HCT116 (cell line): Measurements from ENCODE around the gene MED31. TPM values are rescaled to one million over a fixed set of nuclear protein-coding genes. Genes with fewer than 3 reads are reported as not detected.

ENCODE experiments used
- ATAC-seq: fragments of 200-7000 bp; cut with Tn5 transposase; 2 replicates; pipeline ENCODE4 v1.9.1; 2020; ENCODE audit warnings: mild to moderate bottlenecking, moderate library complexity
- BruUV-seq: library from RNA; stranded (reverse); fragments of 400-500 nt; replicated peaks from 2 replicates; lab custom pipeline; 2021; lab: Mats Ljungman, UMichigan
- CTCF ChIA-PET: fragments of 300-600 bp; sonication (Branson Sonifier 250); formaldehyde crosslinking; loops from one replicate; lab custom pipeline; 2021; ENCODE audit warnings: antibody characterized with exemption; lab: Charles Lee
- POLR2A ChIA-PET: fragments of 300-600, 350-600 bp; sonication (Branson Sonifier 250); formaldehyde crosslinking; loops from one replicate; lab custom pipeline; 2021; ENCODE audit warnings: antibody characterized with exemption; lab: Charles Lee
- RAD21 ChIA-PET, 2 experiments: fragments of 300-600 bp; sonication (Branson Sonifier 250); formaldehyde crosslinking; loops; one replicate each; lab custom pipeline; 2023; ENCODE audit warnings: low total read pairs in 2 of 2; ENCODE audit not compliant: uncharacterized antibody in 2 of 2, unreplicated experiment in 2 of 2, low non-redundant PET in 1 of 2; lab: Charles Lee
- DNase-seq: peaks from one replicate; pipeline ENCODE4 v3.0.0-alpha.2; 2010; ENCODE audit warnings: low read depth, low spot score
- H2AFZ ChIP-seq: fragments of 200-600 bp; shearing (Covaris generic), sonication (generic); 2 replicates; pipeline ENCODE4 v1.6.1; 2017; ENCODE audit warnings: low read depth, mixed run types, mixed read lengths, antibody characterized with exemption, low read length; ENCODE audit not compliant: poor library complexity, severe bottlenecking
- H3K27ac ChIP-seq: 2 replicates; pipeline ENCODE4 v1.5.1; 2012; ENCODE audit warnings: low read depth, low read length
- H3K27me3 ChIP-seq: fragments of 200-600 bp; sonication (generic); 2 replicates; pipeline ENCODE4 v1.6.1; 2016; ENCODE audit warnings: mixed run types, low read length, mixed read lengths; ENCODE audit not compliant: insufficient read depth
- H3K36me3 ChIP-seq, 2 experiments: fragments of 200-500 bp in 1 of 2; fragments of 200-600 bp in 1 of 2; sonication (Bioruptor generic) in 1 of 2; sonication (generic) in 1 of 2; 2 replicates each; pipeline versions ENCODE4 v1.5.1 to v1.6.1; 2014 to 2016; ENCODE audit warnings: low read length in 2 of 2, inconsistent platforms in 1 of 2, mixed read lengths in 1 of 2, mixed run types in 1 of 2; ENCODE audit not compliant: insufficient read depth in 2 of 2, control insufficient read depth in 1 of 2
- H3K4me1 ChIP-seq, 2 experiments: fragments of 200-600 bp in 1 of 2; sonication (generic) in 1 of 2; 2 replicates each; pipeline versions ENCODE4 v1.5.1 to v1.6.1; 2012 to 2017; ENCODE audit warnings: low read length in 2 of 2, inconsistent platforms in 1 of 2, mild to moderate bottlenecking in 1 of 2, mixed read lengths in 1 of 2, mixed run types in 1 of 2, moderate library complexity in 1 of 2; ENCODE audit not compliant: insufficient read depth in 2 of 2, control insufficient read depth in 1 of 2
- H3K4me2 ChIP-seq: fragments of 200-600 bp; sonication (generic); 2 replicates; pipeline ENCODE4 v1.6.1; 2017; ENCODE audit warnings: mixed run types, low read length, mixed read lengths
- H3K4me3 ChIP-seq, 2 experiments: fragments of 200-600 bp in 1 of 2; sonication (generic) in 1 of 2; replicated peaks in 1 of 2; 2 replicates each; pipeline ENCODE4 v1.5.1; 2011 to 2016; ENCODE audit warnings: low read length in 2 of 2, control low read depth in 1 of 2, low read depth in 1 of 2, mild to moderate bottlenecking in 1 of 2, mixed read lengths in 1 of 2, mixed run types in 1 of 2
- H3K79me2 ChIP-seq: fragments of 200-600 bp; sonication (generic); 2 replicates; pipeline ENCODE4 v1.6.1; 2017; ENCODE audit warnings: mild to moderate bottlenecking, mixed run types, low read length, moderate library complexity, mixed read lengths; ENCODE audit not compliant: insufficient read depth
- H3K9ac ChIP-seq: fragments of 200-600 bp; sonication (generic); 2 replicates; pipeline ENCODE4 v1.6.1; 2016; ENCODE audit warnings: low read length, mixed read lengths
- H3K9me2 ChIP-seq: fragments of 200-600 bp; sonication (generic), shearing (Covaris generic); 2 replicates; pipeline ENCODE4 v1.6.1; 2017; ENCODE audit warnings: mixed run types, mild to moderate bottlenecking, moderate library complexity; ENCODE audit not compliant: insufficient read depth
- H3K9me3 ChIP-seq, 2 experiments: fragments of 200-500 bp in 1 of 2; fragments of 200-600 bp in 1 of 2; sonication (Bioruptor generic) in 1 of 2; sonication (generic) in 1 of 2; 2 replicates each; pipeline ENCODE4 v1.6.1; 2014 to 2017; ENCODE audit warnings: low read length in 2 of 2, mixed read lengths in 2 of 2, inconsistent platforms in 1 of 2, low read depth in 1 of 2, mild to moderate bottlenecking in 1 of 2, mixed run types in 1 of 2, moderate library complexity in 1 of 2; ENCODE audit not compliant: control insufficient read depth in 1 of 2, insufficient read depth in 1 of 2
- H4K20me1 ChIP-seq: fragments of 200-600 bp; sonication (generic), shearing (Covaris generic); 2 replicates; pipeline ENCODE4 v1.6.1; 2017; ENCODE audit warnings: mixed run types, mild to moderate bottlenecking, moderate library complexity; ENCODE audit not compliant: insufficient read depth
- CEBPB ChIP-seq: IDR thresholded peaks from 2 replicates; pipeline ENCODE4 v1.6.1; 2012; ENCODE audit warnings: low read depth
- EGR1 ChIP-seq: IDR thresholded peaks from 2 replicates; pipeline ENCODE4 v1.6.1; 2012; ENCODE audit warnings: low read depth
- EZH2 ChIP-seq: fragments of 200-600 bp; sonication (generic); IDR thresholded peaks from 2 replicates; pipeline ENCODE4 v1.6.1; 2017; ENCODE audit warnings: antibody characterized with exemption, mixed run types
- FOSL1 ChIP-seq: IDR thresholded peaks from 2 replicates; pipeline ENCODE4 v1.6.1; 2012; ENCODE audit warnings: low read depth
- JUND ChIP-seq: IDR thresholded peaks from 2 replicates; pipeline ENCODE4 v1.6.1; 2012
- POLR2A ChIP-seq: IDR thresholded peaks from 2 replicates; pipeline ENCODE4 v1.7.0; 2011; ENCODE audit warnings: borderline replicate concordance; ENCODE audit not compliant: insufficient read depth, insufficient read length; ENCODE audit errors: extremely low read depth
- POLR2AphosphoS5 ChIP-seq: IDR thresholded peaks from 2 replicates; pipeline ENCODE4 v1.6.1; 2011; ENCODE audit warnings: mild to moderate bottlenecking, low read depth, low read length, moderate library complexity
- RAD21 ChIP-seq: IDR thresholded peaks from 2 replicates; pipeline ENCODE4 v1.6.1; 2012; ENCODE audit warnings: low read depth, mild to moderate bottlenecking
- SIN3A ChIP-seq: IDR thresholded peaks from 2 replicates; pipeline ENCODE4 v1.6.1; 2012; ENCODE audit warnings: low read depth
- SP1 ChIP-seq: IDR thresholded peaks from 2 replicates; pipeline ENCODE4 v1.6.1; 2012; ENCODE audit warnings: low read depth
- SRF ChIP-seq: IDR thresholded peaks from 2 replicates; pipeline ENCODE4 v1.6.1; 2012; ENCODE audit warnings: low read depth
- TCF7L2 ChIP-seq: IDR thresholded peaks from 2 replicates; pipeline ENCODE4 v1.7.0; 2011; ENCODE audit warnings: borderline replicate concordance, inconsistent platforms; ENCODE audit not compliant: insufficient read depth, insufficient read length; ENCODE audit errors: extremely low read depth
- YY1 ChIP-seq: IDR thresholded peaks from 2 replicates; pipeline ENCODE4 v1.6.1; 2011; ENCODE audit warnings: low read length, low read depth, moderate library complexity, mild to moderate bottlenecking; ENCODE audit not compliant: insufficient replicate concordance; ENCODE audit errors: extremely low read depth
- ZFX ChIP-seq: fragments of 450-650 bp; IDR thresholded peaks from 2 replicates; pipeline ENCODE4 v1.6.1; 2017
- ZNF274 ChIP-seq: fragments of 200-500 bp; sonication (Bioruptor generic); IDR thresholded peaks from 2 replicates; pipeline ENCODE4 v1.6.1; 2014; ENCODE audit warnings: mild to moderate bottlenecking, low read depth, low read length, inconsistent platforms
- intact Hi-C: fragments of 100-400 bp; cut with micrococcal nuclease; formaldehyde crosslinking; loops from 2 replicates; pipeline ENCODE4 v1.10.0; 2022
- total RNA-seq: library from RNA; stranded (reverse); gene quantifications from one replicate; pipeline ENCODE4 v1.2.1, GENCODE V29; 2021; ENCODE audit not compliant: unreplicated experiment
- TF ChIP-seq, protein P1 (sequence below): IDR thresholded peaks from 2 replicates; pipeline ENCODE4 v1.6.1; 2012
- TF ChIP-seq, protein P2 (sequence below): IDR thresholded peaks from 2 replicates; pipeline ENCODE4 v1.6.1; 2012; ENCODE audit warnings: low read depth
- TF ChIP-seq, protein P3 (sequence below): IDR thresholded peaks from 2 replicates; pipeline ENCODE4 v1.6.1; 2012
- TF ChIP-seq, protein P4 (sequence below), 3 experiments: fragments of 200-600 bp in 1 of 3; sonication (generic) in 1 of 3; IDR thresholded peaks in 2 of 3; conservative IDR thresholded peaks in 1 of 3; 2 replicates each; pipeline ENCODE4 v1.5.1; 2012 to 2017; ENCODE audit warnings: low read depth in 2 of 3, low read length in 2 of 3, antibody characterized with exemption in 1 of 3, borderline replicate concordance in 1 of 3, control low read depth in 1 of 3, mild to moderate bottlenecking in 1 of 3, mixed read lengths in 1 of 3, mixed run types in 1 of 3, moderate library complexity in 1 of 3; ENCODE audit not compliant: insufficient read depth in 1 of 3

The MED31 gene
- total RNA-seq, 1 experiment from 2014 or later = 20.3 TPM

DNA sequence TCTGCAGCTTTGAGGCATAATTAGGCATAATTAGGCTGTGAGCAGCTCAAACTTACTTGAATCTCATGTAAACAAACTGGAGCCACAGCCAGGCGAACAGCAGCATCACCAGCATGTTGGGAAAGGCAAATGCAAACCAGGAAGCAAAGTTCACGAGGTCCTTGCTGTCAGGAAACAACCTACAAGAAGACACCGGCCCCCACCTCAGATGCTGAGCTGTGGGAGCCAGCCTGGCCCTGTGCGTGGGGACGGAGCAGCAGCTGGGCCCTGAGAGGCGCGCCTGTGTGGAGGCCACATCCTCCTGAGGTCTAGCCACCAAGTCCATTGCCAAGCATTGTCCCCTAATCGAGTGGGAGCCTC is 49.5 kb upstream of the MED31 start (continued):
- TF ChIP-seq EZH2 (no peak), EGR1 (no peak)

DNA sequence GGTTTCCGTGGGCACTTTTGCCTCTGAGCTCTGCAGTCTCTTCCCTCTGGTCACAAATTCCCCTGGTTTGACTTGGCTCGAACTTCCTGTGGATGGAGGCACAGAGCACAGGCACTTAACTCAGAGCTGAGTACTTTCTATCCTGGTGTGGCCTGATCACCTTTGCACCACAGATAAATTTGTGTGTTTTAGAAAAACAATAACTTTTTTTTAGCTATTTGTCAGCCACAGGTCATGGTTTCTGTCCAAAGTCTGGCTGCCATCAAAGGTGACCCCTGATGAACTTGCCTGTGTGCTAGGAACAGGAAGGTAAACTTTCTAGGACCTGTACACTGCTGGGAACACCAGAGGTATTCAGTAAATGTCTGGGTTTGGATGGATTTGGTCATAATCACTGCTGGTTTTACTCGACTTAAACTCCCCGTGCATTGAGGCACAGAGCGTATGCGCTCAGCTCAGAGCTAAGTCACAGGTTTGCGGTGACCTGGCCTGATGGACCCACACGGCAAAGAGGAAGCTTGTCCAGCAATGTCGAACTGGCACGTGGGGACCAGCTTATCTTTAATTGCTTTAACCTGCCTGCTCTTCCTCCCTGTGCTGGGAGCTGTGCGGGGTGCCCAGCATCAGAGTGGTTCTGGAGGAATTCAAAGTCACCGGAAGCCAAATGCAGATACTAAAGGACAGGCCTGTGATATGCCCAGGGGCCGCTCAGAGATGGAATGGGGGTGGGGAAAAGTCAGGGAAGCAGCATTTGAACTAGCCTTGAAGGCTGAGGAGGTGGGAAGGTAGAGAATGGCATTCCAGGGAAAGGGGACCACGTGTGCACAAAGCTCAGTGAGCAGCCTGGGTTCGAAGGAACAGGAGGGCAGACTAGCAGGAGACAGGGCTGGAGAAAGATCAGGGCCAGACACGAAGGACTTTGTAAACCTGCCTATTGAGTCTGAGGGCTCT is 48.9 kb upstream of the MED31 start:
- no peak overlapping the region for H3K27ac ChIP-seq
- no peaks in the 10 kb centered on the region for H3K27me3 ChIP-seq
- no peak overlapping the region for H3K4me2 ChIP-seq
- no peaks in the 10 kb centered on the region for H3K79me2 ChIP-seq
- H3K9me3 ChIP-seq = no peaks in the 10 kb centered on the region
- H3K9me2 ChIP-seq = no peaks in the 10 kb centered on the region
- ChIA-PET RAD21 (no interaction called here), POLR2A (no interaction called here), CTCF (interaction anchor here (2.8 kb wide), 1 partner anchor 35 kb away, joined by 13 read pairs; no protein-coding TSS in a partner anchor)
- H3K4me1 ChIP-seq = no peaks in the 10 kb centered on the region
- no peak overlapping the region for H3K4me3 ChIP-seq
- no peaks in the 10 kb centered on the region for H3K36me3 ChIP-seq
- no peak for DNase-seq
- ATAC-seq = no peak
- no TSS peak for BruUV-seq
- no peaks in the 10 kb centered on the region for H4K20me1 ChIP-seq
- H3K9ac ChIP-seq = no peak overlapping the region
- no peak overlapping the region for H2AFZ ChIP-seq
- intact Hi-C loops = no loop called here
- TF ChIP-seq EGR1 = no peak
- TF ChIP-seq CEBPB = no peak
- no peak for TF ChIP-seq ZFX
- no peak for TF ChIP-seq ZNF274
- TF ChIP-seq, protein P1, sequence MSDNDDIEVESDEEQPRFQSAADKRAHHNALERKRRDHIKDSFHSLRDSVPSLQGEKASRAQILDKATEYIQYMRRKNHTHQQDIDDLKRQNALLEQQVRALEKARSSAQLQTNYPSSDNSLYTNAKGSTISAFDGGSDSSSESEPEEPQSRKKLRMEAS = no peak
- TF ChIP-seq RAD21 = no peak
- no peak for TF ChIP-seq SRF
- TF ChIP-seq TCF7L2 = no peak
- no peak for TF ChIP-seq POLR2A
- TF ChIP-seq FOSL1 = no peak
- TF ChIP-seq, protein P2, sequence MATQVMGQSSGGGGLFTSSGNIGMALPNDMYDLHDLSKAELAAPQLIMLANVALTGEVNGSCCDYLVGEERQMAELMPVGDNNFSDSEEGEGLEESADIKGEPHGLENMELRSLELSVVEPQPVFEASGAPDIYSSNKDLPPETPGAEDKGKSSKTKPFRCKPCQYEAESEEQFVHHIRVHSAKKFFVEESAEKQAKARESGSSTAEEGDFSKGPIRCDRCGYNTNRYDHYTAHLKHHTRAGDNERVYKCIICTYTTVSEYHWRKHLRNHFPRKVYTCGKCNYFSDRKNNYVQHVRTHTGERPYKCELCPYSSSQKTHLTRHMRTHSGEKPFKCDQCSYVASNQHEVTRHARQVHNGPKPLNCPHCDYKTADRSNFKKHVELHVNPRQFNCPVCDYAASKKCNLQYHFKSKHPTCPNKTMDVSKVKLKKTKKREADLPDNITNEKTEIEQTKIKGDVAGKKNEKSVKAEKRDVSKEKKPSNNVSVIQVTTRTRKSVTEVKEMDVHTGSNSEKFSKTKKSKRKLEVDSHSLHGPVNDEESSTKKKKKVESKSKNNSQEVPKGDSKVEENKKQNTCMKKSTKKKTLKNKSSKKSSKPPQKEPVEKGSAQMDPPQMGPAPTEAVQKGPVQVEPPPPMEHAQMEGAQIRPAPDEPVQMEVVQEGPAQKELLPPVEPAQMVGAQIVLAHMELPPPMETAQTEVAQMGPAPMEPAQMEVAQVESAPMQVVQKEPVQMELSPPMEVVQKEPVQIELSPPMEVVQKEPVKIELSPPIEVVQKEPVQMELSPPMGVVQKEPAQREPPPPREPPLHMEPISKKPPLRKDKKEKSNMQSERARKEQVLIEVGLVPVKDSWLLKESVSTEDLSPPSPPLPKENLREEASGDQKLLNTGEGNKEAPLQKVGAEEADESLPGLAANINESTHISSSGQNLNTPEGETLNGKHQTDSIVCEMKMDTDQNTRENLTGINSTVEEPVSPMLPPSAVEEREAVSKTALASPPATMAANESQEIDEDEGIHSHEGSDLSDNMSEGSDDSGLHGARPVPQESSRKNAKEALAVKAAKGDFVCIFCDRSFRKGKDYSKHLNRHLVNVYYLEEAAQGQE = no peak
- TF ChIP-seq SIN3A = no peak
- TF ChIP-seq, protein P3, sequence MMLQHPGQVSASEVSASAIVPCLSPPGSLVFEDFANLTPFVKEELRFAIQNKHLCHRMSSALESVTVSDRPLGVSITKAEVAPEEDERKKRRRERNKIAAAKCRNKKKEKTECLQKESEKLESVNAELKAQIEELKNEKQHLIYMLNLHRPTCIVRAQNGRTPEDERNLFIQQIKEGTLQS = no peak
- TF ChIP-seq JUND = no peak
- no peak for TF ChIP-seq SP1
- TF ChIP-seq POLR2AphosphoS5 = no peak
- no peak for TF ChIP-seq YY1
- TF ChIP-seq, protein P4, sequence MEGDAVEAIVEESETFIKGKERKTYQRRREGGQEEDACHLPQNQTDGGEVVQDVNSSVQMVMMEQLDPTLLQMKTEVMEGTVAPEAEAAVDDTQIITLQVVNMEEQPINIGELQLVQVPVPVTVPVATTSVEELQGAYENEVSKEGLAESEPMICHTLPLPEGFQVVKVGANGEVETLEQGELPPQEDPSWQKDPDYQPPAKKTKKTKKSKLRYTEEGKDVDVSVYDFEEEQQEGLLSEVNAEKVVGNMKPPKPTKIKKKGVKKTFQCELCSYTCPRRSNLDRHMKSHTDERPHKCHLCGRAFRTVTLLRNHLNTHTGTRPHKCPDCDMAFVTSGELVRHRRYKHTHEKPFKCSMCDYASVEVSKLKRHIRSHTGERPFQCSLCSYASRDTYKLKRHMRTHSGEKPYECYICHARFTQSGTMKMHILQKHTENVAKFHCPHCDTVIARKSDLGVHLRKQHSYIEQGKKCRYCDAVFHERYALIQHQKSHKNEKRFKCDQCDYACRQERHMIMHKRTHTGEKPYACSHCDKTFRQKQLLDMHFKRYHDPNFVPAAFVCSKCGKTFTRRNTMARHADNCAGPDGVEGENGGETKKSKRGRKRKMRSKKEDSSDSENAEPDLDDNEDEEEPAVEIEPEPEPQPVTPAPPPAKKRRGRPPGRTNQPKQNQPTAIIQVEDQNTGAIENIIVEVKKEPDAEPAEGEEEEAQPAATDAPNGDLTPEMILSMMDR (IDR thresholded peaks at IDR 0.05 in 2 of 3, conservative IDR thresholded peaks at IDR 0.05 in 1 of 3; ENCODE audit: borderline replicate concordance in 1 of 3, insufficient read depth in 1 of 3, low read depth in 2 of 3, low read length in 2 of 3) = no peak
